NCI-H2196 (cell line): Measurements from ENCODE around the gene RNU11.
A peak's percentile ranks its signal among the peaks of the same experiment; 100 is the strongest.
"Not testable (repeated sequence)": the region's sequence is repeated elsewhere in the genome, so short reads cannot be mapped to it uniquely, and the experiment has no call there.

ENCODE experiments used
- DNase-seq: peaks from one replicate; lab custom pipeline; 2025; ENCODE audit not compliant: unreplicated experiment; lab: John Stamatoyannopoulos, UW

RNU11 gene

DNA sequence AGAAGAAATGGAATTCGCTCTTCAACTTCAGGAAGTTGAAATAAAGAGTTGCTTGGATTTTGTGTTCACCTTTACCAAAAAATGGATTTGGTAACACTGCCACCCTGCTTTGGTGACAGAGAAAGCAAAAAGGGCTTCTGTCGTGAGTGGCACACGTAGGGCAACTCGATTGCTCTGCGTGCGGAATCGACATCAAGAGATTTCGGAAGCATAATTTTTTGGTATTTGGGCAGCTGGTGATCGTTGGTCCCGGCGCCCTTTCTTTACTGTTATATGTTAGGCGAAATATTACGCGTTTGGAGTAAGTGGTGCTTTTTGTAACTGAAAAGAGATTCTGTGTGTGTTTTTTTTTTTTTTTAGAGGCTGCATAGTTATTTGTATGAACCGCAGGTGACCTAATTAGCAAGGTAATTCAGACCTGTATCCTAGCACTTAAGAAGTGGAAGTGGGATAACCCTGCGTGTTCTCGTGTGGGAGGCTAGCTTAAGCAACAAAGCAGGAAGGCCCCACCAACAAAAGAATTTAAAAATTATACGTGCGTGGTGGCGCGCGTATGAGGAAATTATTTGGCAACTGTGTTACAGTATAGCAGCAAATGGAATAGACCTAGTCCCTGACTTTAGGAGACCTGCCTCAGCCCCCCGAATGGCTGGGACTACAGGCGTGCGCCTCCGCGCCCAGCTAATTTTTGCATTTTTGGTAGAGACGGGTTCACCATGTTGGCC lies at the start of gene RNU11:
TSS of gene RNU11 (plus strand) at position 127 of the 725 bp plus-strand sequence.
- peak; percentile 96 for DNase-seq

DNA sequence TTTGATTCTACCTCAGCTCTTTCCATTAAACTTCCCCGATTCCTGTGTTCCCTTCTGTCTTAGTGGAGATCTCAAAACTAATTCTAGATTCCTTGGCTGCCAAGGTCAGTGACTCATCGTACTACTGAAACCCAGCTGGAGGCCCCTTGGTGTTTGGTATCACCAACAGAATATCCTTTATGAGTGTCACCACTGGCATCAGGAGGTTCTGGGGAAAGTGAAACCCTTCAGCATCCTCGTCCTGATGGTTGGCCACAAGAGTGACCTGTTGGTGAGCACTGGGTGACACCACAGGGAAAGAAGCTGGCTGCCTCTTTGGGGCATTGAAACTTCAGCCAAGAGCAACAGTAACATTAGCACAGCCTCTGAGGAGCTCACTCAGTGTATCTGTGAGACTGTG lies 46.7 kb upstream of the RNU11 start:
- peak; percentile 58 for DNase-seq

DNA sequence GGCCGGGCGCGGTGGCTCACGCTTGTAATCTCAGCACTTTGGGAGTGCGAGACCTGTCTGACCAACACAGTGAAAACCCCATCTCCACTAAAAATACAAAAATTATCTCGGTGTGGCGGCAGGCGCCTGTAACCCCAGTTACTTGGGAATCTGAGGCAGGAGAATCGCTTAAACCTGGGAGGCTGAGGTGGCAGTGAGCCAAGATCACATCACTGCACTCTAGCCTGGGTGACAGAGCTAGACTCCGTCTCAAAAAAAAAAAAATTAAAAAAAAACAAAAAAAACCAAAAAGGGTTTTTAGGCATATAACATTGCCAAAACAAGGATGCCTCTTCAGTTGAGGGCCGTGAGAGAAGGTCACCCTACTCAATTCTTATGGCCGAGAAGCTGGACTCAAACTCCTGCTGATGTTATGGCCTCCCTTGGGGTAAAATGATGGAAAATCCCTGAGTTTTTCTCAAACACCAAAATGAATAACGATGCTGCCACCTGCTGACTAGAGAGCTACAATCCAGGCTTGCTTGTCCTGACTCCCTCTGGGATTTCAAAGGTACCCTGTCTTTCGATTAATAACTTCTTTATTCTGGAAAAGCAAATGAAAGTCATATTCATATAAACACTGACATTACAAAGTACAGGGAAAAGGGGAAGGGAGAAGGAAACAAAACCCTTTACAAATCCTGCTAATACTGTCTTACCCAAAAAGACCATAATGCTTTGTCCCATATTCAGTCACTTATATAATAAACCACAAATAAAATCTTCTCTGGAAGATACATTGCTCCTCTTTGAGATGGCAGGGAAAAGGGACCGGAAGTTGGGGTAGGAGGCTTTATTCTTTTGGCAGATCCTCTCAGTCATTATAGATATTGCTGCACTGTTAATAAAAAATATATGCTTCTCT lies 45.6 kb upstream of the RNU11 start:
- DNase-seq: peak; percentile 84

- no peak for DNase-seq
Observed at GRCh38 chr1:28604411-28604810, 44.0 kb upstream of the RNU11 start.

DNA sequence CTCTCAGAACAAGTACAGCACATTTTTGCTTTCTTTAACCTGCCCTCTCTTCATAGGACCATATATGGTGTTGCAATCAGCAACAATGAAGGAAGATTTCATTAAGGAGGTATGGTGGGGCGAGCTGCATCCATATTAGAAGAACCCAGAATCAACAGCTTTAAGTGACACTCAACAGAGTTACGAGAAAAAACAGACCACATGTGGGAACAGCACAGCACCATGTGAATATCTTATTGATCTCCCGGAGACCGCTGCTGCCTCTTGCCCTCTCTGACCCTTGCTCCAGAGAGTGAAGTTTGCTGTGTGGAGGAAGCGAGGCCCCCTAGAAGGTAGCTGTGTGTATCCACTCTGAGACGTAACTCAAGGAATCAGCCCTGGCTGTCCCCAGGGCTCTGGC lies 43.4 kb upstream of the RNU11 start:
- DNase-seq: no peak

- no peak for DNase-seq
Observed at GRCh38 chr1:28606771-28607170, 41.6 kb upstream of the RNU11 start.

- no peak for DNase-seq
Observed at GRCh38 chr1:28613175-28613574, 35.2 kb upstream of the RNU11 start.

DNA sequence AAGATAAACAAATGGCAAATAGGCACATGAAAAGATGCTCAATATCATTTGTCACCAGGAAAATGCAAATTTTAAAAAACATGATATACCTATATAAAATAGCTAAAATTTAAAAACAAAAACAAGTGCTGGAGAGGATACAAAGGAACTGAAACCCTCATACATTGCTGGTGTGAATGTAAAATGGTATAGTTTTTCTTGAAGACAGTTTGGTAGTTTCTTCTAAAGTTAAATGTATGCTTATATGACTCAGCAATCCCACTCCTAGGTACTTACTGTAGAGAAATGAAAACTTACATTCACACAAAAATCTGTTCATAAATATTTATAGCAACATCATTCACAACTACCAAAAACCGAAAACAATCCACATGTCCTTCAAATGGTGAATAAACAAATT lies 16.7 kb upstream of the RNU11 start:
- no peak for DNase-seq

- no peak for DNase-seq
Observed at GRCh38 chr1:28632560-28632959, 15.8 kb upstream of the RNU11 start.

GRCh38 chr1:28640766-28641165 lies 7.6 kb upstream of the RNU11 start:
- DNase-seq: no peak

DNA sequence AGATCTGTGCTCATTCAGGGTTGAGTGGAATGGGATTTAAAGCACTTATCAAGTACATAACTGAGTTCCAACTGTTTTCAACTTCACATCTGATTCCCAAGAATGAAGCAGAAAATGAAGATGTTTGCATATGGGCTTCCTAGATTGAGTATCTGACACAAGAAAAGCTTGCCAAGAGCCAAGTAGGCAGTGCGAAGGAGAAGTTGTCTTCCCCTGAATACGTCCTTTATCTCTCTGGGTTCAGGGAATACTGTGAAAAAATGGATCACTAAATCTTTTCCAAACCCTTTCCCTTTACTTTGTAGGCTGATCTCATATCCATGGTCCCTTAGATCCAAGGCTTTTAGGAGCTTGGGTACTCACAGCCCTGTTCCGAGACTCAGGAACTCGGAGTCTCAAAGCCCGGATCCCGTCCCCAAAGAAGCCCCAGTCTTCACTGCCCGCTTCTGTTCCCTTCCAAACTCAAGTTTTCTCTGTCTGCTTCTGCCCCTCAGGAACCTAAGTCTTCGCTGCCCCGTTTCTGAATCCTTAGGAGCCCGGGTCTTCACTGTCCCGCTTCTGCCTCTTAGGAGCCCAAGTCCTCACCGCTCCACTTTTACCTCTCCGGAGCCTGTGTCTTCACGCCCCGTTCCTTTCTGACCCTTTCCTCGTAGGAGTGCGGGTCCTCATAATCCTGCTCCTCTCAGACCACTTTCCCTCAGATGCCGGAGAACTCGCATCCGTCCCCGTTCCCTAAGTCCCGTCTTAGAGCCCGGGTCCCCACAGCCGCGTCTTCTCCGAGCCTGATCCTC lies 6.1 kb upstream of the RNU11 start:
- no peak for DNase-seq

DNA sequence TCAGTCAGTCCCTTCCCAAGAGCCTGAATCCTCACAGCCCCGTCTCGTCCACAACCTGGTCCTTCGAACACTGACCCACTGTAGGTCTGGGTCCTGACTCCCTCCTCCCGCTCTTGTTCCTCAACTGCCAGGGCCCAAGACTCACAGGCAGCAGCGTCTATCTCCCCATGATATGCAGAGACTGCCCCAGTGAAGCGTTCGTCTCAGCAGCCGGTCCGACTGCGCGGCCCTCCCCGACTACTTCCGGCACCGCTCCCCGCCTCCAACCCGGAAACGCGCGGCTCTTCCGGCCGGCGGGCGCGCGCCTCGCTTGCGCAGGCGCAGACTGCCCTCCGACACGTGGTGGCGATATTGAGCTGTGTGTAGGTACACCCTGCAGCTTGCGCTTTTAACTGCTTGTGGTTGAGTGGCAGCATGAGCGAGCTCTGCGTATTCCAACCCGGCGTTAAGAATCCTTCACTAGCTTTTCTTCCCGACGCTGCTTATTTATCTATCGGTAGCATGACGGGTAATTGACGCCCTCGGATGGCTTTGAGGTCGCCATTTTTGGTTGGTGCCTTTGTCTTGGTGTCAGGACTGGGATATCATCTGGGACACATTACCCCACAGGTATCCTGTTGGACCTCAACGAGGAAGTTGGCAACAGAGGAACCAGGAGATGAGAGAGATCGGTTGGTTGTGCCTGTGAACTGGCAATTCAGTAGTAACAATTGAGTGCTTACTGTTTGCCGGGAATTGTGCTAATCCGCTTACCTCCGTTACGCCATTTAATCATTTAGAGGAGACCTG lies 5.4 kb upstream of the RNU11 start, which contains the start of gene TAF12:
TSS of gene TAF12 (minus strand) at position 221 of the 789 bp plus-strand sequence. CDS start 20,986 bp downstream, outside the sequence.
- DNase-seq: peak; percentile 97

- DNase-seq: no peak
Observed at GRCh38 chr1:28644494-28644893, 3.9 kb upstream of the RNU11 start.

DNA sequence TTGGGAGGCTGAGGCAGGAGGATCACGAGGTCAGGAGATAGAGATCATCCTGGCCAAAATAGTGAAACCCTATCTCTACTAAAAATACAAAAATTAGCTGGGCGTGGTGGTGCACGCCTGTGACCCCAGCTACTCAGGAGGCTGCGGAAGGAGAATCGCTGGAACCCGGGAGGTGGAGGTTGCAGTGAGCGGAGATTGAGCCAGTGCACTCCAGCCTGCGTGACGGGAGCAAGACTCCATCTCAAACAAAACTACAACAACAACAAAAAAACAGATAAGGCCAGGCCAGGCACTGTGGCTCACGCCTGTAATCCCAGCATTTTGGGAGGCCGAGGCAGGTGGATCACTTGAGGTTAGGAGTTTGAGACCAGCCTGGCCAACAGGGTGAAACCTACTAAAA lies 3.0 kb upstream of the RNU11 start:
- DNase-seq: not testable (repeated sequence)

DNA sequence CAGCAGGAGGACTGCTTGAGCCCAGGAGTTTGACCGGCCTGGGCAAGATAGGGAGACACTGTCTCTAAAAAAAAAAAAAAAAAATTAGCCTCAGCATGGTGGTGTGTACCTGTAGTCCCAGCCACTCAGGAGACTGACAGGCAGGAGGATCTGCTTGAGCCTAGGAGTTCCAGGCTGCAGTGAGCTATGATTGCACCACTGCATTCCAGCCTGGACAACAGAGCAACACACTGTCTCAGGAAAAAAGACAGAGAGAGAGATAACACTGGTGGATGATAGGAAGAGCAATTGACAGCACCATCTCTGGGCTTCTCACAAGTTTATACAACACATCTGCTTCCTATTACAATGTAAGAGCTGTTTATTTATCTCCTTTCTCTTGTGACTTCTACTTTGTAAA lies 2.4 kb upstream of the RNU11 start:
- no peak for DNase-seq

DNA sequence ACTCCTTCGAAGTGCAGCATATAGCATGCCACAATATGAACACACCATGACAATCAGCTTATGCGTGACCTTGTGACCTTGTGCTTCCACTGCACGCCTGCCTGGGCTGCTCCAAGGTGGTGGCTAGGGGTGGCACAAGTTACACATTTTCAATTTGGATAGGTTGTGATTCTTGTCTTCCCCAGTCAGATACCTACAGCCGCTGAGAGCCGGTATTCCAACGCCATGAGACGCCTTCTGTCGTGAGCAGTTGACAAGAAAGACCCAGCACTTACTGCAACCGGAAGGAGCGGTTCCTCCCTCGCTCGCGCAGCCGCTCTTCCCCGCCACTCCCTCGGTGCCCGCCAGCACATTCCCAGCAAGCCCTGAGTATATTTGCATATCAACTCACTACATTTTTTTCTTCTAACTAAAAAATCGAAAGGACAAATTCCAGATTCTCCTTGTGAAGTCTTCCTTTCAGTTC lies 359 bp upstream of the RNU11 start:
- peak; percentile 95 for DNase-seq

DNA sequence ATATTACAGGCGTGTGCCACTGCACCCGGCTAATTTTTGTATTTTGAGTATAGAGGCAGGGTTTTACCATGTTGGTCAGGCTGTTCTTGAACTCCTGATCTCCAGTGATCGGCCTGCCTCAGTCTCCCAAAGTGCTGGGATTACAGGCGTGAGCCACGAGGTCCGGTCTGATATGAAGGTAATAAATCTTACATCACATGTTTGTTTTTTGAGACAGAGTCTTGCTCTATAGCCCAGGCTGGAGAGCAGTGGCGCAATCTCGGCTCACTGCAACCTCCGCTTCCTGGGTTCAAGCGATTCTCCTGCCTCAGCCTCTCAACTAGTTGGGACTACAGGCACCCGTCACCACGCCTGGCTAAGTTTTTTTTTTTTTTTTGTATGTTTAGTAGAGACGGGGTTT lies 4.7 kb downstream of the RNU11 start:
- DNase-seq: not testable (repeated sequence)

DNA sequence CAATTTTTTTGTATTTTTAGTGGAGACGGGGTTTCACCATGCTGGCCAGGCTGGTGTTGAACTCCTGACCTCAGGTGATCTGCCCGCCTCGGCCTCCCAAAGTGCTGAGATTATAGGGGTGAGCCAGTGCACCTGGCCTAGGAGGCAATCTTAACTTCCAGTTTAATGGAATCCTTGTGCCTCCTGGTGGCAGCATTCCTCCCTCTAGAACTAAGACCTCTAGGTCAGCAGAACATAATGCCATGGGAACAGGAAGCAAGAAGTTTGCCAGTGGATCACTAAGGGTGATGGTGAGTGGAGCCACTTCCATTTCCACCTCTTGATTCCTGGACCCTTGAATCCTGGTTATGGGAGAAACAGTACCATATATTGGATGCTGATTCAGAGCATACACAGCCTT lies 5.5 kb downstream of the RNU11 start:
- DNase-seq: peak; percentile 5

- not testable (repeated sequence) for DNase-seq
Observed at GRCh38 chr1:28655448-28656311, 7.3 kb downstream of the RNU11 start.
